HG02763 (cell line): ENCODE results near the gene GRIP1.
"Not testable (repeated sequence)": the region's sequence is repeated elsewhere in the genome, so short reads cannot be mapped to it uniquely, and the experiment has no call there.

Experiments
- ATAC-seq: cut with Tn5 transposase; IDR thresholded peaks from one replicate; pipeline ENCODE4 v1.9.1; 2021; ENCODE audit warnings: mild to moderate bottlenecking, moderate library complexity; ENCODE audit not compliant: unreplicated experiment

The GRIP1 gene

DNA sequence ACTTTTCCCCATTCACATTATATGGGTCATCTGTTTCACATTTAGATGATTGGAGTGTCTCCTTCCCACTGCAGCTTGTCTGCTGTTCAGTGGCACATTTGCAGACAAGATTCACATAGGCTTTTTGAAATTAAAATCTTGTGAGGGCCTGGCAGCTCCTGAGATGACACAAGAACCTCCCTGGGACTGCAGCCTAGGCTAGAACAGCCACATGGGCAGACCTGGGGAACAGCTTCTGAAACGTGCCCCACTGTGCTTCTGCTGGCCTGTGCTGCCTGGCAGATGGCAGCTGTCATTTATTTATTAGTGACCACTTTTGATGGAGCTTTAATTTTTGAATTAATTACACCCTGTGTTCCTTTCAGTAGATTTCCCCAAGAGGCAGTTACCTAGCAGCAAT is 137.4 kb downstream of the GRIP1 start:
- no peak for ATAC-seq

DNA sequence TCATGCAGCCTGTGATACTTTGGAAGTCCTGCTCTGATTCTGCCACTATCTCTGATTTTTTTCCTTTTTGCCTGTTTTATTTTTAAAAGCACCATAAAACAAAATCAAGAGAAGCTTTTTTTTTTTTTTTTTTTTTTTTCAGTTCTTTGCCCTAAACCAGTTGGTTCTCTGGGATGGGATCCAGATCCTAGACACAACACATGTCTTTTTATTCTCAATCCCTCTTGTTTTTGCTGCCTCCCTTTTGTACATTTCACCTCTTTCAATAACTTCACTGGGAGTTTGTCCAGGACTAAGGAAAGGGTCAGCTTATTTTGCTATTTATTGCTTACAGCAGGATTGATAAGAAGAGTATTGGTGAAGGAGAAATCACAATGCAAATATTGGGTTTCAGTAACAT is 139.4 kb downstream of the GRIP1 start:
- no peak for ATAC-seq

DNA sequence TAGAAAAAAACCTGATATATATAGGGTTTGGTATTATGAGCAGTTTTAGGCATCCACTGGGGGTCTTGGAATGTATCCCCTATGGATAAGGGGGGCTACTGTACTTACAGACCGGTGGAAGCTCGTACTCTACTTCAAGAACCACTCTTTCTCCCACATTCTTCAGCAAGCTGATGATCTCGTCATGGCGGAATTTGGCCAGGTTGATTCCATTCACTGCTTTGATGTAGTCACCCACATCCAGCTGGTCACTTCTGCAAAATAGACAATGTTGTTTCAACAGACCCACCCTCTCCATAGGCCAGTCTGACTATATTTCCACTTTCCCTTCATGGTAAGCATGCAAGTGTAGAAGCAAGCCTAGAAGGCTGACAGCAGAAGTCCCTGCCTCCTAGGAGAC is 139.9 kb downstream of the GRIP1 start:
- no peak for ATAC-seq

DNA sequence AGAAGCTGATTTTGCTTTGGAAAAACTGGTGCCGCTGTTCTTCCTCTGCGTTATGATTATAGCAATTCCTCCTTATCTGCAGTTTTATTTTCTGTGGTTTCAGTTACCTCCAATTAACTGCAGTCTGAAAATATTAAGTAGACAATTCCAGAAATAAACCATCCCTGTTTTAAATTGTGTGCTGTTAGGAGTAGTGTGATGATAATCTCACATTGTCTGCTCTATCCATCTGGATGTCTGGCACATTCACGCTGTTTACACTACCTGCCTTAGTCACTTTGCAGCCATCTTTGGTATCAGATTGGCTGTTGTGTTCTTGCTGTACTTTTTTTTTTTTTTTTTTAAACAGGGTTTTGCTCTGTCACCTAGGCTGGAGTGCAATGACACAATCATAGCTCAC is 141.0 kb downstream of the GRIP1 start:
- ATAC-seq: no peak

DNA sequence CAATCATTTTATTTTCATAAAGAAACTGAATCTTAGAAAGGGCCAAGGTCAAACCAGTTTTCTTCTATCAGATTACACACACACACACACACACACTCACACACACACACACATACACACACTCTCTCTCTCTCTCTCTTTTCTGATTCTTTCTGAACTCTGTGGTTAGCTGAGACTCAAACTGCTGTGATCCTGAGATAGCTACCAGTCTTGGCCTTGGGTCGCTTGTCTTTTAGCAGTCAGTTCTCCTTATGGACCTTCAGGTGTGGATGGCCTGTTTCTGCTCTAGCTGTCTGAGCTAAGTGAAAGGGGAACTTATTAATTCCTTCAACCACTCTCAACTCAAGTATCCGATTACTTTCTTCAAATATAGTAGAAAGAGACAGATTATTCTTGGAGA is 145.1 kb downstream of the GRIP1 start:
- no peak for ATAC-seq

DNA sequence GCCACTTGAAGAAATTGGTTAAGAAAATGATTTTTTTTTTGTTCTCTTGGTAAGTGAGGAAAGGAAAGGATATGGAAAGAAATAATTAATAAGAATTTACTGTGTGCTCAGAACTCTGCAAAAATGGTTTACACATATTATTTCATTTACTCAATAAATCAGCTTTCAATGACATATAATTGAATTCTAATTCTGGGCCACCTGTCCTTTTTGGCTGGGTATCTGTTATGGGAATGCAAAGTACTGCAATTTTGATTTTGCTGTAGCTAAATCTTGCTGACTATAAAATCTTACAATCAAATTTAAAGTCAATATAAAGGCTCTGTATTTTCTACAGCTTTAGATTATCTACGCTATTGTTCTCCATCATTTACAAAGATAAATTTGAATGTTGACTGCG is 147.1 kb downstream of the GRIP1 start:
- no peak for ATAC-seq

DNA sequence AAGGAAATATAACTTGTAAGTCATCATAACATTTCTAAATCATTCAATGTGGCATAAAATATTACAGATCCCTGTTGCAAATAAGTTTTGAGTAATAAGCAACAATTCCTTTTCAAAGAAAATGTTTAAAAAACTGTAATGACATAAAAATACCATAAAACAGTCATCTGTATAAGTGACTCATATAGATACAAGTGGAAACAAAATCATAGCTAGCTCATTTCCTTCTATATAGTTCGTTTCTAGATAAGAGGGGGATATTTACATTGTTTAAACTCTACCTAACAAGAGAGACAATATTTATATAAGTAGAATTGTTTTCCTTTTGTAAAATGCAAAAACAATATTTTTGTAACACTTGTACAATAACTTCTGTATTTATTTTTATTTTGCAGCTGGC is 148.9 kb downstream of the GRIP1 start:
- ATAC-seq: no peak

DNA sequence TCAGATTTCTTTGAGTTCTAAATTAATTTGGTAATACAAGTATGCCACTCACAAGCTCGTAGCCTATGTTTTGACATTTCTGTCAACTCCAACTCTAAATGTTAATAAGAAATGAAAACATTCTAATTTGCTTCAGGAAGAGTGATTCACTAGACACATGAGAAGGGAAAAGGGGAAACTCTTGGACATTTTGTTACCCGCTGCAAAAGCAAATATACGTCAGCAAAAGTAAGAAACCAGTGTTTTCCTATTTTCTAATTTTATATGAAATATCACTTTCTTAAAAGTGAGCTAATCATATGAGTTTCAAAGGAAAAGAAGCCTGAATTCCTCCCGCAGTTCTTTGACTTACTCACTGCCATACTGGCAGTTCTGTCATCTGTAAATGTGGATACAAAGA is 162.3 kb downstream of the GRIP1 start:
- no peak for ATAC-seq

DNA sequence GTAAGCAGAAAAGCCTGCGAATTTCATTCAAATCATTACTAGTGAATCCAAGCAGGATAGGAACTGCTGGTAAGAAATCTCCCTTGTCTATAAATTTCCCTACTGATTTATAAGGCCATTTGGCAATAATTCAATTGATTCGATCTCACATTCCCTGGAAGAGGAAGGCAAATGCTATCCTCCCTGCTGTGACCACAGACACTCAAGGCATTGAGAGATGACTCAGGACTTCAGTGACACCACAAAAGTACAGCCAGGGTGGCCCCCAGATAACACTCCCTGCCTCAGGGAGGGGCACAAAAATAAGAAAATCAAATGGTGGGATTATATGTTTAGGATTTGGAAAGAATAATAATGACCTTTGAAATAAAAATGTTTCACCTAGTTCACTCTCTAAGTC is 162.7 kb downstream of the GRIP1 start:
- ATAC-seq: no peak

DNA sequence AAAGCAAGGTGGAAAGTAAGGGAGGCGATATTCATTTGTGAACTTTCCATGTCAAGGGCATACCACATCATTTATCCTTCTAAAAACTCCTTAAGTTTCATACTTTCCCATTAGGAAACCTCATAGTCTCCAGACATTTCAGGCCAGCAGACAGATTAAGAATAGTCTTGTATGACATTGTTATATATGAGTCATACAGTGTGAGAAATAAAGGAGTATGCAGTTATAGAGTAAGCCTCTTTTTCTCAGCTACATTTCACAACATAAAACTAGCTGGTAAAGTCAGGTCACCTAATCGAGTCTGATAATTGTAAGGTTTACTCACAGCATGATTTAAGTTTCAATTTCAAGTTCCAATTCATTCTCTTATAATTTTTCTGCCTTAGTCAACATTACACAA is 164.3 kb downstream of the GRIP1 start:
- no peak for ATAC-seq

DNA sequence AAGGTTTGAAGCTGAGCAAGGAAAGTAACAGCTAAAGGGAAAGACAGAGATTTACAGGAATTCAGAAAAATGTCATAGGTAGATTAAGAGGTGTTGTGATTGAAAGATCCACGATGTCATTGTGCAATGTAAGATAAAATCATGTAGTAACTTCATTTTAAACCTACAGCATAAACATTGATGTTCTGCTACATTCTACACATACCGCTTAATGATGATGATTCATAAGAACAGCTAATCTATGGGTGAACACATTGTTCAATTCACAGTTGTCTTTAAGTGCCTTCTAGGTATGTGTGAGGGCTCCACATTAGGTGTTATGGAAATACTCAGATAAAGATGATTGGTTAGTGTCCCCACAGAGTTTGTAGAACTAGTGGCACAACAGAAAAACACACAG is 170.9 kb downstream of the GRIP1 start:
- ATAC-seq: no peak

DNA sequence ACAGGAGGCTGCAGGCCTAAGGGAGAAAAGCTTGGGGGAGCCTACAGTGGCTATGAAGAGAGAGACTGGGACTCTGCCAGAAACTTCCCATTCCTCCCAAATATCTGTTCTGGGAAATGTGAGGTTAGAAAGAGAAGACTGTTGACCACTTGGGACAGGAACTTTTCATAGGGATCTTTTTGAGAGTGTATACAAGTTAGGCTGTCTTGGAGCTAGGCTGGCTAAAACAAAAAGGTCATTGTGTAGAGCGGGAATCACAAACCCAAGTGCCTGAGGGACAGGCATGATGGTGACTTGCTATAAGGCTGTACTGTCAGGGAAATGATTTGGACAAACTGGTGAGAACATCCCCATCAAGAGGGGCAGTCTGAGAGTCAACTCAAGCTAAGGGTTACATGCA is 175.1 kb downstream of the GRIP1 start:
- ATAC-seq: no peak

DNA sequence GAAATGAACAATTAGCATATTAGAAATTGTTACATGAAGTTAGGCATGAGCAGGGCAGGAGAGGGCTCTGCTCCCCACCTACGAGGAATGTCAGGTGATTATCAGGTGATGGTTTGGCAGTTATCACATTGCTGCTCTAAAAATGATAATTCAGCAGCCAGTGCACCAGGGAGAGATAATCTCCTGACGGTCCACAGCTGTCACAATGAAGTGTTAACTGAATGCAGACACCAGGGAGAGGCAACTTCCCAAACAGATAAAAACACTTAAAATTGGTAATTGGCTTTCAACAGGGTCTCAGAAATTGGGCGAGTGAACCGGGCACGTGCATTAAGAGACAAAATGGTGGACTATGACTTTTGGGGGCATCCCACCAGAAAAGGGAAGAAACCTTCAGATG is 176.0 kb downstream of the GRIP1 start:
- ATAC-seq: no peak

DNA sequence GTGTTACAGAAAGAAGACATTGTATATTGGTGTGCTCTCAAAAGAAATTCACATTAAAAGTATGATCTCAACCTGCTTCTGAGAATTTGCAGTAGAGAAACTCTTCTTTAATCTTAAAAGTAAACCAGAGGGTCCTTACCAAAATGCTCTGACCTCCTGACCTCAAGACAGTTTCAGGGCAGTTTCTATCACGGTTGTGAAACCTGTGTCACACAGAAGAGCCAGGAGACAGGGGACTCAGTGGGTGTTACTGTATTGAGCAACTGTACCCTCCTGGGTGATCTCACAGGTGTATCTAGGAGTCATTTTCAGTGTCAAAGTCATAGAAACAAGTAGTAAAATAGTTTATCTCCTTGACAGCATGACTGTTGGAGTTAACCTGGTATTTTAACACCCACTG is 178.0 kb downstream of the GRIP1 start:
- ATAC-seq: peak; percentile 54

DNA sequence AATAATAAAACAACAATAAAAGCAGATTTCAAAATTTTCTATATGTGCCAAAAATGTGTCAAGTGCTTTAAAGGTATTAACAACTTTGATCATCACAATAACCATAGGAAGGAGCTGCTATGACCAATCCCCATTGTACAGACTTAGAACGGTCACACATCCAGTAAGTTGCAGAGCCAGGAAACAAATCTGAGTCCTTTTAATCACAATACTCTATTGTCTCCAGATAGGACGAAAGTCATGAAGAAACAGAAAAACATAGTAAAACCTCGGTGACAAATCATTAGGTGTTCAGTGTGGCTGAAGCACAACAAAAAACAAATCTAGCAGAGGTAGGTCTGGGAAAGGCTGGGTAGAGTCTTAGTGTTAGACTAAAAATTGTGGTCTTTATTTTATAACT is 178.8 kb downstream of the GRIP1 start:
- ATAC-seq: no peak

DNA sequence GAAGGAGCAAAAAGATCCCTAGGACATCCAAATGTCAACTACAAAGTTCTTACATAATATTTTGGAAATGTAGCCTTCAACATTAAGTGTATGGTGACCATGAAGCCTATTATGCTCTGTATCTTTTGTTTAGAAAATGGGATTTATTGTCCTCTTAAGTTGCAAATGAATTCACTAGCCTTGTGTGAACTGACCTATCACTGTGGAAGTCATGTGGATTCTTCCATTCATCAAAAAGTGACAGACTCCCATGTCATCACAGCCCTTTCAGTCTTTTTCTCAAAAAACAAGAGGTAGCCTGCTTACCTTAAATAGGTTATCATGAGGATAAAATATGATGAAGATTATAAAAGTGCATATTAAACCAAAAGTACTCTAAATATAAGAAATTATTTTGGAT is 179.9 kb downstream of the GRIP1 start:
- ATAC-seq: no peak

DNA sequence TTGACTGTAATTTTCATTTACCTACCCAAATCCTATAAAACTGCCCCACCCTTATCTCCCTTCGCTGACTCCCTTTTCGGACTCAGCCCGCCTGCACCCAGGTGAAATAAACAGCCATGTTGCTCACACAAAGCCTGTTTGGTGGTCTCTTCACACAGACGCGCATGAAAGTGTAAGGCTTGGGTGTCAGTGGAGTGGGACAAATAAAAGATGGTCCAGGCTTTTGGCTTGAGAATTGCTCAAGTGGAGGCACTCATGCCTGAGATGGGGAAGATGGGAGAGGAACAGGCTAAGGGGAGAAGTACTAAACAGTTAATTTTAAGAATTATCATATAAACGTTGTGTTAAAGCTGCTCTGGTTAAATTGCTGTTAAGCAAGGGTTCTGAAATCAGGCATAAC is 180.8 kb downstream of the GRIP1 start:
- not testable (repeated sequence) for ATAC-seq

DNA sequence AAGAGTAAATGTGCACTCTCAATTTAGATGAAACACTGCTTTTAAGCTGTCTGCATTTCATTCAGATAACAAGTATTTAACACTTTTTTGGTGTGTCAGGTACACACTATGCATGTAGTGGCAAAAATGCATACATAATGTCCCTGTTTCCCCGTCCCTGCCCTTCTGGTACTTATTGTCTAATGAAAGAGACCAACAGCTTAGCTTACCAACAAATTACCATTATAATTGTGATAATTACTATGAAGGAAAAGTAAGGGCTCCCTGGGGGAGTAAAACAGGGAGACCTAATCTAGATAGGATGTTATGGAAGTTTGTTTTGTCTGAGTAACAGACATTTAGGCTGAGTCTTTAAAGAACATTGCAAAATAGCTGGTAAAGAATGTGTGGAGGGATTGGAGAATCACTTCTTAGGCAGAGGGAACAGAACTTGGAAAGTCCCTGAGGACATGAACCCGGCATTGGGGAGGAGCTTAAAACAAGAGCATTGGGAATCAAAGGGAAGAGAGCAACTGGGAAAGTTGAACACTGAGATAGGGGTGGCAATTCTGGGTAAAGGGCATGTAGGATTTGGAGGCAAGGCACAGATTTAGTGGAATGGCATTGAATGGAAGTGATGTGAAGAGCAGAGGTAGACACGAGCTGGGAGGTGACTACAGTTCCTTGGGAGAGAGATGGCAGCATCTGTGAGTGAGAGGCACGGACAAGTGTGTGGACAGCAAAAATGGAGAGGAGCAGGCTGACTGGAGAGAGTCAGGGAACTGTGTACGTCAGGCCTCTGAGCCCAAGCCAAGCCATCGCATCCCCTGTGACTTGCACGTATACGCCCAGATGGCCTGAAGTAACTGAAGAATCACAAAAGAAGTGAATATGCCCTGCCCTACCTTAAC is 181.6 kb downstream of the GRIP1 start:
- no peak for ATAC-seq

DNA sequence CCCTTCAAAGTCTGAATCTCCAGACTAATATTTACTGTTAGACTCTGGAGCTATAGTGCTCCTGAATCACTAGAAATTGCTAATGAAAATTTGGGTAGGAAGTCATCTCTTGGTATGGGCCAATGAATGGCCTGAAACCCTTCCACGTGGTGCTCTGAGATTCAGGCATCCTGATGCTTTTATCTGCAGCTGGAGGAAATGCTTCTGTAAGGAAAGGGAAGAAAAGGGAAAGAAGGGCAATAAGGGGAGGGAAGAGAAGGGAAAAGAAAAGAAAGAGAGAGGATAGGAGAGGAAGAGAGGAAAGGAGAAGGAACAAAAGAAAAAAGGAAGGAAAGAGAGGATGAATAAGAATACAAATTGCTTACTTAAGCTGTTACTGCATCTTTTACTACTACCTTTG is 182.3 kb downstream of the GRIP1 start:
- ATAC-seq: no peak

DNA sequence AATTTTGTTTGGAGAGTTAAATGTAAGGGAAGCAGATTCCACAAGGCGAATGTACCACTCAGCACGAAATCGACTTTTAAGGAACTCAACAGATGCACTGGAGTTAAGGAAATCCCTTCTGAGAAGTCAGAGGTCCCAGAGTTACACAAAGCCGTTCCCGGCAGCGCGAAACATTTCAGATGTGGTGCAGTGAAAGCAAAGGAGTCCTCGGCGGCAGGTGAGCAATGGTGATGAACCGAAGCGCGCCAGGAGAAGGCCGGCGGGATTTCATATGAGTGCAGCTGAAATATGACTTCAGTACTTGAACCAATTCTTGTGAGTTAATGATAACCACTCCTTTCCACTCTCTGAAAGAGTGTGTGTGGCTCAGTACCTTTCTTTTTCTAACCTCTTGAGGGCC is 183.2 kb downstream of the GRIP1 start:
- no peak for ATAC-seq

DNA sequence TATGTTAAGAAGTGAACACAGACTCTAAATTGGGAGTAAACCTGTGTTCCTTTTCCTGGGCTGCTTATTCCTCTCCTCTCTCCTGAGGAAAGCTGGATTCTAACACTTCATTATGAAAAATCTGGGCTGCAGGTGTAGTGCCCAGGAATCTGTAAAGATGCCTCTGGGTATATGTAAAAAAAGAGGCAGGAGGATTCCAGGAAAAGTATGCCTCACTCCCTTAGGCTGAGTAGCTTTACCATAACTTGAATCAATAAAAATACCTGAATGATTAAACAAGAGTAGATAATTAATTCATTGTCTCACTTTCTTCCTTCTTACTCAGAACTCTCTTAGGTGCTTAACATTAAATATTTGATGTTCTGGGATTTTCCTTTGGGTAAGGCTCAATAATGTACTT is 185.1 kb downstream of the GRIP1 start:
- ATAC-seq: no peak

DNA sequence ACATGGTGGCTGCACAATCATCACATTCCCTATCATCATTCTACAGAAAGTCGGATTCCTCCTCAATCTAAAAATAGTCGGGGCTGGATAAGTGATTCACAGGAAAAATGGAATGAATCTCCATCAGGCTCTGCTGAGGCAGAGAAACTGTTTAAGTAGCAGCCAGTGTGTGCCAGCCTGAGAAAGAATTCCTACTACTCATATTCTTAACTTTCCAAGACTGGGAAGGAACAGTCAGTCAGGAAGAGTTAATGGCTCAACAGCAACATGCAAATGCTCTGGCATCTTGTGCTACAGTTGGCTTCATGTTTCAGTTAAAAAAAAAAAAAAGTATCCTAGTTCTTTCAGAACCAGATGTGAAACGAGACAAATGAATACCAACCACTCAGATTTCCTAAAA is 187.0 kb downstream of the GRIP1 start:
- ATAC-seq: no peak
